ENCODE results near the gene ACOXL. TPM values are rescaled to one million over a fixed set of nuclear protein-coding genes. Genes with fewer than 3 reads are reported as not detected.

ACOXL gene
- total and polyA plus RNA-seq, 9 of the 15 experiments (the other 6 are each of a cell fraction or from before 2014, with no cell fraction given), result 0.31 to 0.56 TPM; not detected in 7

DNA sequence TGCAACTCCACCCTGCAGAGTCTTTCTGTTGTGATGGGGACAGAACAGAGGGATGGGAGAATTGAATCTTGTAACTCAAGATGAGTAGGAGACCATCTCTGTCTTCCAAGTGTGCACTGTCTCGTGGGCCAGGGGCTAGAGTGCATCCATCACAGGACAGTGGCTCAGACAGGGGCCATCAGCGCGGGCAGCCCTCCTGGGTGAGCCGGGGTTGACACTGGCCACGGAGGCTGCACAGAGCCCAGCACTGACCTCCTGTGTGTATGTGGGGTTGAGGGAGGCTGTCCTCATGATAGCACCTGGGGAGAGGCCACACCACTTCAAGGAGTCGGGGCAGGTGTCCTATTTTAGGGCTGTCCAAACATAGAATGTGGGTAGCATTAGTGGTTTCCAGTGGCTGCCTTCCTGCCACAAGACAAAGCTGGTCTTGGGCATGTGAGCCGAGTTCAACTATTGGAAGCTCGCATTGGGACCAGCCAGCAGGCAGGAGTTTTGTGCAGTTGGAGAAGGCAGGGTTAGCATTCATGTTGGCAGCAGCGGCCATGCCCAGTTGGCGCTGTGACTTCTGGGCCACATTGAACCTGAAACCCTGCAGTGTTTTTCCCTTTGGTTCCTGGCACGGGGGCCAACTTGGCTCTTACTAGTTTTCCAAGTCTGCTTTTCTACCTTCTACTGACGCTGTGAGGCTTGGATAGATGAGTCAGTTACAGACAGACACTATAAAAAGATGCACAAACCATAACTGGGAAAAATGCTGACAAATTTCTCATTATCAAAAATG, 45.3 kb downstream of the ACOXL start (continued):
- TF ChIP-seq, protein P1, sequence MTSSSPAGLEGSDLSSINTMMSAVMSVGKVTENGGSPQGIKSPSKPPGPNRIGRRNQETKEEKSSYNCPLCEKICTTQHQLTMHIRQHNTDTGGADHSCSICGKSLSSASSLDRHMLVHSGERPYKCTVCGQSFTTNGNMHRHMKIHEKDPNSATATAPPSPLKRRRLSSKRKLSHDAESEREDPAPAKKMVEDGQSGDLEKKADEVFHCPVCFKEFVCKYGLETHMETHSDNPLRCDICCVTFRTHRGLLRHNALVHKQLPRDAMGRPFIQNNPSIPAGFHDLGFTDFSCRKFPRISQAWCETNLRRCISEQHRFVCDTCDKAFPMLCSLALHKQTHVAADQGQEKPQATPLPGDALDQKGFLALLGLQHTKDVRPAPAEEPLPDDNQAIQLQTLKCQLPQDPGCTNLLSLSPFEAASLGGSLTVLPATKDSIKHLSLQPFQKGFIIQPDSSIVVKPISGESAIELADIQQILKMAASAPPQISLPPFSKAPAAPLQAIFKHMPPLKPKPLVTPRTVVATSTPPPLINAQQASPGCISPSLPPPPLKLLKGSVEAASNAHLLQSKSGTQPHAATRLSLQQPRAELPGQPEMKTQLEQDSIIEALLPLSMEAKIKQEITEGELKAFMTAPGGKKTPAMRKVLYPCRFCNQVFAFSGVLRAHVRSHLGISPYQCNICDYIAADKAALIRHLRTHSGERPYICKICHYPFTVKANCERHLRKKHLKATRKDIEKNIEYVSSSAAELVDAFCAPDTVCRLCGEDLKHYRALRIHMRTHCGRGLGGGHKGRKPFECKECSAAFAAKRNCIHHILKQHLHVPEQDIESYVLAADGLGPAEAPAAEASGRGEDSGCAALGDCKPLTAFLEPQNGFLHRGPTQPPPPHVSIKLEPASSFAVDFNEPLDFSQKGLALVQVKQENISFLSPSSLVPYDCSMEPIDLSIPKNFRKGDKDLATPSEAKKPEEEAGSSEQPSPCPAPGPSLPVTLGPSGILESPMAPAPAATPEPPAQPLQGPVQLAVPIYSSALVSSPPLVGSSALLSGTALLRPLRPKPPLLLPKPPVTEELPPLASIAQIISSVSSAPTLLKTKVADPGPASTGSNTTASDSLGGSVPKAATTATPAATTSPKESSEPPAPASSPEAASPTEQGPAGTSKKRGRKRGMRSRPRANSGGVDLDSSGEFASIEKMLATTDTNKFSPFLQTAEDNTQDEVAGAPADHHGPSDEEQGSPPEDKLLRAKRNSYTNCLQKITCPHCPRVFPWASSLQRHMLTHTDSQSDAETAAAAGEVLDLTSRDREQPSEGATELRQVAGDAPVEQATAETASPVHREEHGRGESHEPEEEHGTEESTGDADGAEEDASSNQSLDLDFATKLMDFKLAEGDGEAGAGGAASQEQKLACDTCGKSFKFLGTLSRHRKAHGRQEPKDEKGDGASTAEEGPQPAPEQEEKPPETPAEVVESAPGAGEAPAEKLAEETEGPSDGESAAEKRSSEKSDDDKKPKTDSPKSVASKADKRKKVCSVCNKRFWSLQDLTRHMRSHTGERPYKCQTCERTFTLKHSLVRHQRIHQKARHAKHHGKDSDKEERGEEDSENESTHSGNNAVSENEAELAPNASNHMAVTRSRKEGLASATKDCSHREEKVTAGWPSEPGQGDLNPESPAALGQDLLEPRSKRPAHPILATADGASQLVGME (CRISPR knock-in tag; IDR thresholded peaks at IDR 0.05), result no peak
- TF ChIP-seq KLF1 (tag; IDR thresholded peaks at IDR 0.05), result no peak

GRCh38 chr2:110780461-110780860, 48.1 kb downstream of the ACOXL start:
- Histone ChIP-seq H3K4me3 (no peak overlapping the region), H2AFZ (ENCODE audit: low read depth, low read length) (no peak overlapping the region), H3K36me3 (ENCODE audit: control insufficient read depth, insufficient read depth, low read length) (no peaks in the 10 kb centered on the region), H4K20me1 (replicated peaks; ENCODE audit: control insufficient read depth, insufficient read depth, low read length) (no peaks in the 10 kb centered on the region), H3K27me3 (ENCODE audit: control insufficient read depth in 2 of 2, insufficient read depth in 2 of 2, low read length in 2 of 2) (peaks cover 5 to 29% of the 10 kb centered on the region in 2 experiments; a peak in 4 of 5 replicates), H3K4me1 (replicated peaks in 1 of 2; ENCODE audit: control insufficient read depth in 2 of 2, insufficient read depth in 2 of 2, low read length in 2 of 2) (no peaks in the 10 kb centered on the region), H3K4me2 (ENCODE audit: insufficient read depth, low read length) (no peak overlapping the region), H3K9me3 (replicated peaks; ENCODE audit: control insufficient read depth, insufficient read depth, low read depth, low read length) (no peaks in the 10 kb centered on the region), H3K79me2 (ENCODE audit: control insufficient read depth, insufficient read depth, low read length) (no peaks in the 10 kb centered on the region), H3K9ac (ENCODE audit: insufficient read depth in 1 of 2, low read depth in 2 of 2, low read length in 2 of 2) (no peak overlapping the region), H3K27ac (ENCODE audit: extremely low read depth, low read depth, low read length) (no peak overlapping the region), H3K9me1 (ENCODE audit: control insufficient read depth, insufficient read depth, low read length) (no peaks in the 10 kb centered on the region)
- POLR2A ChIA-PET, result interaction anchor here (1.7 to 1.8 kb wide), 2 partner anchors 11 to 13 kb away, joined by 4 to 6 read pairs; no protein-coding TSS in a partner anchor
- no peak for ATAC-seq
- intact Hi-C loops (cut with micrococcal nuclease), result no loop called here
- FAIRE-seq, result no peak
- 0% methylated on average over 3 of the region's 3 CpGs for WGBS (ENCODE audit: insufficient coverage, low coverage, missing lambda C conversion rate)
- BruUV-seq (replicated peaks), result no TSS peak
- CTCF ChIA-PET (ENCODE audit: low intra/inter-chr PET ratio), result no interaction called here
- in situ Hi-C loops (cut with MboI), result no loop called here
- DNase-seq (ENCODE audit: extremely low read depth in 1 of 4, low spot score in 3 of 4), result no peak
- TF ChIP-seq, protein P2, sequence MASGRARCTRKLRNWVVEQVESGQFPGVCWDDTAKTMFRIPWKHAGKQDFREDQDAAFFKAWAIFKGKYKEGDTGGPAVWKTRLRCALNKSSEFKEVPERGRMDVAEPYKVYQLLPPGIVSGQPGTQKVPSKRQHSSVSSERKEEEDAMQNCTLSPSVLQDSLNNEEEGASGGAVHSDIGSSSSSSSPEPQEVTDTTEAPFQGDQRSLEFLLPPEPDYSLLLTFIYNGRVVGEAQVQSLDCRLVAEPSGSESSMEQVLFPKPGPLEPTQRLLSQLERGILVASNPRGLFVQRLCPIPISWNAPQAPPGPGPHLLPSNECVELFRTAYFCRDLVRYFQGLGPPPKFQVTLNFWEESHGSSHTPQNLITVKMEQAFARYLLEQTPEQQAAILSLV (tag; IDR thresholded peaks at IDR 0.05), result no peak
- TF ChIP-seq, protein P3, sequence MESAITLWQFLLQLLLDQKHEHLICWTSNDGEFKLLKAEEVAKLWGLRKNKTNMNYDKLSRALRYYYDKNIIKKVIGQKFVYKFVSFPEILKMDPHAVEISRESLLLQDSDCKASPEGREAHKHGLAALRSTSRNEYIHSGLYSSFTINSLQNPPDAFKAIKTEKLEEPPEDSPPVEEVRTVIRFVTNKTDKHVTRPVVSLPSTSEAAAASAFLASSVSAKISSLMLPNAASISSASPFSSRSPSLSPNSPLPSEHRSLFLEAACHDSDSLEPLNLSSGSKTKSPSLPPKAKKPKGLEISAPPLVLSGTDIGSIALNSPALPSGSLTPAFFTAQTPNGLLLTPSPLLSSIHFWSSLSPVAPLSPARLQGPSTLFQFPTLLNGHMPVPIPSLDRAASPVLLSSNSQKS (CRISPR knock-in tag; IDR thresholded peaks at IDR 0.05), result no peak
- TF ChIP-seq MTA1 (IDR thresholded peaks at IDR 0.05; ENCODE audit: borderline replicate concordance) (no peak), ZNF263 (CRISPR knock-in tag; IDR thresholded peaks at IDR 0.05; ENCODE audit: borderline replicate concordance) (no peak), CHD1 (IDR thresholded peaks at IDR 0.05; ENCODE audit: low read length) (no peak), ETV5 (CRISPR knock-in tag; IDR thresholded peaks at IDR 0.05; ENCODE audit: low read depth) (no peak), ZBTB2 (IDR thresholded peaks at IDR 0.05) (no peak), GABPA (tag; conservative IDR thresholded peaks at IDR 0.05; ENCODE audit: low read depth) (no peak), NFXL1 (CRISPR knock-in tag; IDR thresholded peaks at IDR 0.05) (no peak)

All from K562 (cell line).